Fibroblast of pulmonary artery (primary cell): Measurements from ENCODE around the gene PTPRM.

Experiments used
- DNase-seq: peaks from one replicate; pipeline ENCODE4 v3.0.0-alpha.2; 2010; ENCODE audit warnings: low read depth
- H3K4me3 ChIP-seq: replicated peaks from 2 replicates; pipeline ENCODE4 v1.5.1; 2011; ENCODE audit warnings: low read depth, mild to moderate bottlenecking, control low read depth, low read length, moderate library complexity
- TF ChIP-seq, protein P1 (sequence below): IDR thresholded peaks from 2 replicates; pipeline ENCODE4 v1.5.1; 2011; ENCODE audit warnings: mild to moderate bottlenecking, control low read depth, low read length, inconsistent platforms; ENCODE audit errors: missing control alignments

The PTPRM gene

GRCh38 chr18:7805096-7805495, 238.0 kb downstream of the PTPRM start:
- DNase-seq, result no peak
- TF ChIP-seq, protein P1, sequence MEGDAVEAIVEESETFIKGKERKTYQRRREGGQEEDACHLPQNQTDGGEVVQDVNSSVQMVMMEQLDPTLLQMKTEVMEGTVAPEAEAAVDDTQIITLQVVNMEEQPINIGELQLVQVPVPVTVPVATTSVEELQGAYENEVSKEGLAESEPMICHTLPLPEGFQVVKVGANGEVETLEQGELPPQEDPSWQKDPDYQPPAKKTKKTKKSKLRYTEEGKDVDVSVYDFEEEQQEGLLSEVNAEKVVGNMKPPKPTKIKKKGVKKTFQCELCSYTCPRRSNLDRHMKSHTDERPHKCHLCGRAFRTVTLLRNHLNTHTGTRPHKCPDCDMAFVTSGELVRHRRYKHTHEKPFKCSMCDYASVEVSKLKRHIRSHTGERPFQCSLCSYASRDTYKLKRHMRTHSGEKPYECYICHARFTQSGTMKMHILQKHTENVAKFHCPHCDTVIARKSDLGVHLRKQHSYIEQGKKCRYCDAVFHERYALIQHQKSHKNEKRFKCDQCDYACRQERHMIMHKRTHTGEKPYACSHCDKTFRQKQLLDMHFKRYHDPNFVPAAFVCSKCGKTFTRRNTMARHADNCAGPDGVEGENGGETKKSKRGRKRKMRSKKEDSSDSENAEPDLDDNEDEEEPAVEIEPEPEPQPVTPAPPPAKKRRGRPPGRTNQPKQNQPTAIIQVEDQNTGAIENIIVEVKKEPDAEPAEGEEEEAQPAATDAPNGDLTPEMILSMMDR, result no peak

DNA sequence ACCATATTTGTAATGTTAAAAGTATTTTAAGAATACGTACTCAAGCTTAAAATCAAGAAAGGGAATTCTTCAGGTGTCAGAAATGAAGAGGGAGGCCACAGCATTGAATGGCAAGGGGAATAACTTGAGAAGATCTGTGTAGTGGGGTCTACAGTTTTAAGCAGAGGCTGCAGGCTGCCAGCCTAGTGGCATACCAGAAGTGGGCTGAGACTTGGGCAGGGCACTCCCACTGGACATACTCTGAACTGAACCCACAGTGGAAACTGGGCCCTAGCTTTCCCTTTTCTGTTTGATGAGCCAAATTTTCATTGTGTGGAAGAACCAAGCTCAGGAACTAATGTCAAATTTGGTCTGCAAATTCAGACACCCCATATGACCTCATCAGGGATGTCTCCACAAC, 238.8 kb downstream of the PTPRM start:
- TF ChIP-seq, protein P1, result no peak
- no peak for DNase-seq
- no peak overlapping the region for H3K4me3 ChIP-seq

More at GRCh38 chr18:7805096-7805495, 238.0 kb downstream of the PTPRM start:
- no peak overlapping the region for H3K4me3 ChIP-seq

DNA sequence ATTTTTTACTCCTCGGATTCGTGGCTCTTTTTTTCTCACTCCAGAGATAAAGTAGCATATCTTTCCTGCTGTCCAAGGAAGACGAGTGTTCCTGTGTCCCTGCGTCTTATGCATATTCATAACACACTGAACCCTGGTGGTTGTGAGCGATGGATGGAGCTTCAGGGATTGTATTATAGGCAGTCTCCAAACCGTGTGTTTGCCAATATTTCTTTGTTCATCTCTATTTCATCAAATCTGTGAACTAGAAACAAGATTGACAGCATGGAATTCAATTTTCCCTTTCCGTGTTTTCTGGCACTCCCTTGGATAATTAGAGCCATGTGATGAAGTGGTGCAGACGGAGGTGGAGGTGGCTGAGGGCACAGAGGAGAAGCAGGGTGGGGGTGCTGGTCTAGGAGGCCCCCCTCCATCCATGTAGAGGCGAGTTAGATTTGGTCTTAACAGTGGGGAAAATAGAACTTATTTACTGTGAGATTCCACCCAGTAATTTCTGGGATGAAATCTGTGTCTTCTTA, 240.9 kb downstream of the PTPRM start:
- DNase-seq, result no peak
- TF ChIP-seq, protein P1, result no peak
- H3K4me3 ChIP-seq, result no peak overlapping the region

DNA sequence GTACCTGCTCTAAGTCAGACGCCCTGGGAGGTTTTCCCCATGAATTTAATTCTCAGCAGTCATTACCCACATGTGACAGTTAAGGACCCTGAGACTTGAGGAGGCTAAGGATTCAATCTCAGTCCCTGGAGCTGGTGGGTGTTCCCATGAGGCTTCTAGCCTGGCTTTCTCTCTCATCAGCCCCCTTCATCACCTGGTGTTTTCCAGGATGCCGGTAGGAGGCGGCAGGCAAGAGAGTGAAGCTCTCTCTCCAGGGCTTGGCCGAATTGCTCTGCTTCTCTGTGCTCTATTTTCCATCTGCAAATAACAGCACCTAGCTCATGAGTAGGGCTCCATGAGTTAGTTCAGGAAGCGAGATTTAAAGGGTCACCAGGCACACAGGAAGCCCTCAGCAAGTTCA, 241.9 kb downstream of the PTPRM start:
- TF ChIP-seq, protein P1, result no peak
- no peak for DNase-seq
- H3K4me3 ChIP-seq, result no peak overlapping the region

DNA sequence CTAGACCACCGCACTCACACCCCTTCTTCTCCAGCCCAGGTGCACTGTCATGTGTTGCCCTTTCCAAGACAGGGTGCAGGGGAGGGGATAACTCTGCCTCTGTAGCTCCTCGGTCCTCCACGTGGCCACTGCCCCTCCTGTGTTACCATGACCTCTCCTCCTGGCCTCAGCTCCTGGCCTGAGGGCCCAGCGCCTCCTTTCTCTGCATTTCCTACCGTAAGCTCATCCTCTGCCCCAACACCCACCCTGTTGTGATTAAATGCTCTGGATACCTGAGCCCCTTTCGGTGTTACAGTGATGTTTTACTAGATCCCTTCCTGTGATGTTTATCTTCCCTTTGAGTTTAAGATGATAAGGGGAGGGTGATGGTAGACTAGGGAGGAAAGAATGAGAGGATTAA, 242.3 kb downstream of the PTPRM start:
- no peak overlapping the region for H3K4me3 ChIP-seq
- DNase-seq, result no peak
- TF ChIP-seq, protein P1, result no peak

- no peak for DNase-seq
- TF ChIP-seq, protein P1, result no peak
- no peak overlapping the region for H3K4me3 ChIP-seq
Observed at GRCh38 chr18:7809978-7810377, 242.9 kb downstream of the PTPRM start.

DNA sequence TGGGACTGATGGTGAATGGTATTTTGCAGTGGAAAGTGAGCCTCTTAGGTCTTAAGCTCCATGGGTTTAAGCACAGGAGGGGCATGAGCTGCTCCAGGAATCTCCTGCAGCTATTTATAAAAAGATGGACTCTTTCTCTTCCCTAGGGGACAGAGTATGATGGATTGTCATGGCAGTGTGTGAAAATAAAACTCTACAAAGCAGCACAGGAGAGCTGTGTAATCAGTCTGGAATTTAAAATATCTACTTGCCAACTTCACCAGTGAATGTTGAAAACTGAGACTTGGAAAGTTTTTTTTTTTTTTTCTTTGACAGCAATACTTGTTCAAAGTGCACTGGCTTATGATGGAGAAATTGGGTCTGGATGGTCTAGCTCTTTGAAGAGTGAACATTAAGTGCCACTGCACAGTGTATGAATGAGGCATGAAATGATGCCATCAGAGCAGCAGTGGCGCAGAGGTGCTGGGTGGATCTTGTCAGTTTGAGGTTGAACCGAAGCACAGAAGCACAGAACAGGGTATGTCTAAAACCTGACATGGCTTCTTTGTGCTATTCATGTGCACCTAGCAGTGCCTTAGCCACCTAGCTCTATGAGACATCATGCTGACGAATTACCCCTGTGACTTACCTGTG, 245.4 kb downstream of the PTPRM start:
- no peak overlapping the region for H3K4me3 ChIP-seq
- peak; percentile 76 for DNase-seq
- TF ChIP-seq, protein P1, result no peak
